HG03196 (cell line): ENCODE results near the gene TTC33.
"Not testable (repeated sequence)": the region's sequence is repeated elsewhere in the genome, so short reads cannot be mapped to it uniquely, and the experiment has no call there.

ENCODE experiments used
- ATAC-seq: cut with Tn5 transposase; IDR thresholded peaks from one replicate; pipeline ENCODE4 v1.9.1; 2021; ENCODE audit not compliant: unreplicated experiment

TTC33 gene, protein sequence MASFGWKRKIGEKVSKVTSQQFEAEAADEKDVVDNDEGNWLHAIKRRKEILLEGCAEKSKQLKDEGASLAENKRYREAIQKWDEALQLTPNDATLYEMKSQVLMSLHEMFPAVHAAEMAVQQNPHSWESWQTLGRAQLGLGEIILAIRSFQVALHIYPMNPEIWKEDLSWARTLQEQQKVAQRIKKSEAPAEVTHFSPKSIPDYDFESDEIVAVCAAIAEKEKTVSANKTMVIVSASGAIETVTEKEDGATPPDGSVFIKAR

DNA sequence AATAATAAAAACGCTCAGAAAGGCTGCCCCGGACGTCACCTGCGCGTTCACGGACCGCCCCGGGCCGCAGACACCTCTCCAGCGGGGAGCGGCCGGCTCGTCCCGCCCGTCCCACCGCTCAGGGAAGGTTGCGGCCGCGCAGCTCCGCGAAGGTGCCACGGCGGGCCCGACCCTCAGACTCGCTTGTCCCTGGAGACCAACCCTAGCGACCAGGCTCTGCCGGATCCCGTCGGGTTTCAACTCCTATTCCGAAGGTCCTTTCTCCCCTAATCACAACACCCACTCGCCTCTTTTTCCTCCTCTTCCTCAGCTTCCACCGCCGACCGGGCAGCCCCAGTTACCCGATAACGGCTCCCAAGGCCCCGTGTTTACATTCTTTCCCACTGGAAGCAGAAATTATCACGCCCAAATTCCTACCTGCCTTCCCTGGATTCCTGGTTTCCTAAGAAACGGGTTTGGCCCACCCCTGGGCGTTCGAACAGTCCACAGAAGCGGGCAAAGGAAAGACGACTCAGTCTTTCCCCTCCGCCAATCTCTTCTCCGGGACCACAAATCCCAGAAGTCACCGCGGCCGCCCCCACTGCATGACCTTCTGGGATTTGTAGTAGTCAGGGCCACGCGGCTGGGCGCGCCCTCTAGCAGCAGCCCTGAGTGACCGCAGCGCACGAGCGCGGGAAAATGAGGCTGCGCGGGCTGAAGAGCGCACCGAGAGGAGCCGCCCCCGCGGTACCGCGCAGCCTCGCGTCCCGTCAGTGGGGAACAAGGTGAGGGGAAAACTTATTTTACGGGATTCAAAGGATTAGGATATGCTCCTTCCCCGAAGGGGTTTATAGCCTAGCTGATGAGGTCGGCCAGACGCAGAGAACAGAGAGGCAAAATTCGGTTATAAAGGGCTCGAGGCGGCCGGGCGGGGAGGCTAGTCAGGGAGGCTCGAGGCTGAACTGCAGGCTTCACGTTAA is at the start of gene TTC33:
Gene TTC33, minus strand, starts transcription at position 555 of the 959 bp plus-strand sequence. CDS start 8,943 bp downstream, outside the sequence.
- peak; percentile 93 for ATAC-seq

DNA sequence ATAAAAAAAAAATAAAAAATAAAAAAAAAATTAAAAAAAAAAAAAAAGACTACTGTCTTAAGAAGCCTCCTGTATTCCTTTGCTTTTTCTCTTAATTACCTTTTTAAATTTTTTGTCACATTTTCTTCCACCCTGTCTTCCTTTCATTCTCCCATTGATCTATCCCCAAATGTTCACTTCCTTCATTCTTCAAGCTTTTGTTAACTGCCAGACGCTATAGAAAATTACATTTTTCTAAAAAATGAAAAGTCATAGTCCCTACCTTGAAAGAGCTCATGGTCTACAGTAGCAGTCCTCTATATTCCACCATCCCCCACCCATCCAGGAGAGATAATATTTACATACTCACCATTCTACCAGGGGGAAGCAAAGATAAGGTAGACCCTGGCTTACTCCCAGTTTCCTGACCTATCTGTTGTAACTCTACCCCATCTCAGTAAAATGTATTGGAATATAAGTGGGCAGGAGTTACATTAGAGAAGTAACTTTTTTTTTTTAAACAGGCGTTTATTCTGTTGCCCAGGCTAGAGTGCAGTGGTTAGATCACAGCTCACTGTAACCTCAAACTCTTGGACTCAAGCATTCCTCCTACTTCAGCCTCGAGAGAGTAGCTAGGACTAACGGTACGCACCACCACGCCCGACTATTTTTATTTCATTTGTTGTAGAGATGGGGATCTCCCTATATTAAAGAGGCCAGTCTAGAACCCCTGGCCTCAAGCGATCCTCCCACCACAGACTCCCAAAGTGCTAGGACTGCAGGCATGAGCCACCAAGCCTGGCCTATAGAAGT is 46.2 kb upstream of the TTC33 start:
- ATAC-seq, result no peak

DNA sequence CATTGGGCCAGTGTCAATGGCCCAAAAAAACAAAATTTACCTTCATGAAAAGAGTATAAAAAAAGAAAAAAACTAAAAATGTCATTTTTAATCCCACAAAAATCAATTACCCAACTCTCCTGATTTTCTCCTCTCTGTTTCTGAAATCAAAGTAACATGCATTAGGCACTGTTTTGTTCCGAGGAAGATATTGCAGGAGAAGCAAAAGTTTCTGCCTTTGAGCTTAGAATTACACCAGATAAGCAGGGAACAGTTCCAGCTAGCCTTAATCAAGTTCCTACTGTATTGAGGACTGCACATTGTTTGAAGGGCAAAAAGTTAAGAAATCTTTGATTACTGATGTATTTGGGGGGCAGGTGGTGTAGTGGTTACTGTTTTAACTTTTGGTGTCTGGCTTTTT is 43.5 kb upstream of the TTC33 start:
- no peak for ATAC-seq

DNA sequence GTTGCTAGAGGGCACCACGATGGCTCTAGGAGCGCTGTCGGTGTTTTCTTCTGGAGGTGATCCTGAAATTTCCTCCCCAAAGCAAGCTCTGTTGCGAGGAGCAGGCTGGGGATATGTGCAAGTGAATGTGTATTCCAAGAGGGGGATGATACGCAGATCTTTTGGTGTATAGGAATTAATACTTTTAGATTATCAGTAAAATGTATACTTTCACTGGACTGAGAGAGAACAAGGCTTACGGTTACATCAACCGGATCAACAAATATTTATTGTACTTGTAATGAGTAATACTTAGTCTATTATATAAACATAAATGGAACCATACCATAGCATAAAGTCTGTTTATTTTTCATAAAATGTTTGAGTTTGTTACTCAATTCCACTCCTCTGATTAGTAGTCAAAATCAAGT is 43.0 kb upstream of the TTC33 start:
- ATAC-seq, result no peak

DNA sequence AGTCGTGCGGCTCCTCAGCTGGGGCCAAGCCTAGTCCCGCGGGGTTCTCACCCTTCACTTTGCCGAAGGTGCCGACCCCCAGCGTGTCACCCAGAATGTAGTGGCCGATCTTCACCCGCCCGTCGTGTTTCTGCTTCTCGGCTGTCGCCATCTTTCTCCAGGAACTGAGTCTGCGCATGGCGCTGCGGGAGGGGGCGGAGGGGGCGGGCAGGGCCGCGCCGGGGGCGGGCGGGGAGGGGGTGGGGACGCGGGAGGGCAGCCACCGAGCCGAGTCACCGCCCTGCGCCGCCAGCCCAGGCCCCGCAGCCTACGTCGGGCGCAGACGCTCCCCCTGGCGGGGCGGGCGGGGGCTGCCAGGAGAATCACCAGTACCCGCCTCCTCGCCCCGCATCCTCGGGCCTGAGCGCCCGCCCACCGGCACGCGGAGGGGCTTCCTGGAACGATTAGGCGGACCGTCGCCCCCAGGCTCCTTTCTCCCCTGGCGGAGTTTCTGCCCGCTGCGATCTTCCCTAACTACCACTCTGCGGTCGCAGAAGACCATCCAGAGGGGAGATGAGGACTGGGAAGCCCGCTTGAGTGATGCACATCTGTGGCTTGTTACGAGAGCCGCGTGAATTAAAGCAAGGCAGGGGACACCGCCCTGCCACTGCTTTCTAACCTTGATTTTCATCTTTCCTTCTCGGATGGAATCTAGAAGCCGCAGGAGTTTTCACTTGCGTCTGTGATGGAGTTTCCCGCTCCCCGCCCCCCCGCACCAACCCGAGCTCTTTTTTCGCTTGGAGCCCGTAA is 42.4 kb upstream of the TTC33 start, which contains the start of gene PRKAA1:
Gene PRKAA1, minus strand, starts transcription at position 363 of the 789 bp plus-strand sequence. Its CDS starts 185 bp downstream, at position 178.
- peak; percentile 97 for ATAC-seq

DNA sequence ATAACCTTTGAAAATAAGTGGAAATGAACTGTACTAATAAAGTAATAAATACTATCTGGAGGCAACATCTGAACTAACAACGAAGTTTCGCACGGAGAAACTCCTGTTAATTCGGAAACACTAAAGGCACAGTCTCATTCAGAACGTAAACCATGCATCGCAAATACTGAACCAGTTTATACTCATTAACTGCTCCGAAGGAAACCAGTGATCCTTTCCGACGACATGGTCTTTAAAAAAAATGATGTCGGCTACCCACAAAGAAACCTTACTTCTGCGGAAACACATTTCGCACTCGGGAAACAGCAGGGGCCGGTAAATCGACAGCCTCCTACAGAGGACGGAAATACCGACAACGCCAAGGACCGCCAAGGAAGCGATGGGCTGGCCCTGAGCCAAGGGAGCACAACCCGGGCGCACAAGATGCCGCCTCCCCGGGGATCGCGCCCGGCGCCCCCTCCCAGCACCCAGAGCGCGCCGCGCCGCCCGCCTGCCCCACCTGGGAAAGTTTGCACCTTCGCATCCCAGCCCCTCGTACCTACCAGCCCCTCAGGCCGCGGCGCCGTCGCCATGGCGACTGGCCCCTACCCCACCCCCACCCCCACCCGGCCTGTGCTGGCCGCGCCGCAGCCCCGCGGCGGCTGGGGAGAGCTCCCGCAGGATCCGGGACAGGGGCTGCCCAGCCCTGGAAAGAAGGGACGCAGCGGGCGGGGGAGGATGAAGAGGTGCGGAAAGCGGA is 41.7 kb upstream of the TTC33 start:
- peak; percentile 43 for ATAC-seq

DNA sequence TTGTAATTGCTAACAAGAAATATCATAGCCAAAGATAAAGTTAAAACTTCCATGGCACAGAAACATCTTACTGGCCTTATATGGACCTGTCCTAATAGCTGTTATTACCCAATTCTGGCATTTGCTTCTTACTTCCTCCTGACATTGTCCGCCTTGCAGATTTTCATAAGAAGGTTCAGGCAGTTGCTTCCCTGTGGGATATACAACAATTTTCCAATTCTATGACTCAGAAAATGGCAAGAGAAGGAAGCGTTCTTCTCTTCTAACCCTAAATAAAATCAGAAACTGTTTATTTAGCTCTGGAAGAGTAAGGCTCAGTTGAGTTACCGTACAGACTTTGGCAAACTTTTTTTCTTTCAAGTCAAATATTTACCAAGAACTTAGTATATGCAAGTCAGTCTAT is 40.7 kb upstream of the TTC33 start:
- ATAC-seq, result no peak

DNA sequence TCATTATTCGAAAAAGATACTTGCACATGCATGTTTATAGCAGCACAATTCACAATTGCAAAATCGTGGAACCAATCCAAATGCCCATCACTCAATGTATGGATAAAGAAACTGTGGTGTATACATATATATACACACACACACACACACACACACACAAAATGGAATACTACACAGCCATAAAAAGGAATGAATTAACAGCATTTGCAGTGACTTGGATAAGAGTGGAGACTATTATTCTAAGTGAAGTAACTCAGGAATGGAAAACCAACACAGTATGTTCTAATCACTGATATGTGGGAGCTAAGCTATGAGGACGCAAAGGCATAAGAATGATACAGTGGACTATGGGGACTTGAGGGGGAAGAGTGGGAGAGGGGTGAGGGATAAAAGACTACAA is 39.1 kb upstream of the TTC33 start:
- not testable (repeated sequence) for ATAC-seq

DNA sequence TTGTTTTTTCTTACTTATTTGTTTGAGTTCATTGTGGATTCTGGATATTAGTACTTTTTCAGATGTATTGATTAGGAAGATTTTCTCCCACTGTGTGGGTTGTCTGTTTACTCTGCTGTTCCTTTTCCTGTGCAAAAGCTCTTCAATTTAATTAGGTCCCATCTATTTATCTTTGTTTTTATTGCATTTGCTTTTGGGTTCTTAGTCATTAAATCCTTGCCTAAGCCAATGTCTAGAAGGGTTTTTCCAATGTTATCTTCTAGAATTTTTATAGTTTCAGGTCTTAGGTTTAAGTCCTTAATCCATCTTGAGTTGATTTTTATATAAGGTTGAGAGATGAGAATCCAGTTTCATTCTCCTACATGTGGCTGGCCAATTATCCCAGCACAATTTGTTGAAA is 38.6 kb upstream of the TTC33 start:
- not testable (repeated sequence) for ATAC-seq

DNA sequence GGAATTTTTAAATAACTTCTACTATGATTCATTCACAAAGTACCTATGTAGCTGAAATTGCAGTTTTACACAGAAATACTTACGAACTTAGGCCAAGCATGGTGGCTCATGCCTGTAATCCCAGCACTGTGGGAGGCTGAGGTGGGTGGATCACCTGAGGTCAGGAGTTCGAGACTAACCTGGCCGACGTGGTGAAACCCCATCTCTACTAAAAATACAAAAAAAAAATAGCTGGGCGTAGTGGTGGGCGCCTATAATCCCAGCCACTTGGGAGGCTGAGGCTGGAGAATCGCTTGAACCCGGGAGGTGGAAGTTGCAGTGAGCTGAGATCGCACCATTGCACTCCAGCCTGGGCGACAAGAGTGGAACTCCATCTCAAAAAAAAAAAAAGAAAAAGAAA is 36.9 kb upstream of the TTC33 start:
- not testable (repeated sequence) for ATAC-seq

DNA sequence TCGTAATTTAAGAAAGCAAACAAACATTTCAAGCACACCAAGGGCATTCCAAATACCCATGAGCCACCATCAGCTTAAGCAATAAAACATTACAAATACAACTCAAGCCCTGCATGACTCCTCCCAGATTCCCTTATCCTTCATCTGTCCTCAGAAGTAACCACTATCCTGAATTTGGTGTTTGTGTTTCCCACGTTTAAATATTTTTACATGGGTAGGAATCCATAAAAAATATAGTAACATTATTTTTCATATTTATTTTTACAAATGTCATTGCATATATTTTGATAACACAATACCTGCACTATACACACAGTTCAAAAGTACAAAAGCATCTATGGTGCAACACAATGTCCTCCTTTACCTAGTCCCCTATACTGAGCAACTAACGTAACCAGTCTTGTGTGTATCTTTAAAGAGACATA is 36.0 kb upstream of the TTC33 start:
- no peak for ATAC-seq

DNA sequence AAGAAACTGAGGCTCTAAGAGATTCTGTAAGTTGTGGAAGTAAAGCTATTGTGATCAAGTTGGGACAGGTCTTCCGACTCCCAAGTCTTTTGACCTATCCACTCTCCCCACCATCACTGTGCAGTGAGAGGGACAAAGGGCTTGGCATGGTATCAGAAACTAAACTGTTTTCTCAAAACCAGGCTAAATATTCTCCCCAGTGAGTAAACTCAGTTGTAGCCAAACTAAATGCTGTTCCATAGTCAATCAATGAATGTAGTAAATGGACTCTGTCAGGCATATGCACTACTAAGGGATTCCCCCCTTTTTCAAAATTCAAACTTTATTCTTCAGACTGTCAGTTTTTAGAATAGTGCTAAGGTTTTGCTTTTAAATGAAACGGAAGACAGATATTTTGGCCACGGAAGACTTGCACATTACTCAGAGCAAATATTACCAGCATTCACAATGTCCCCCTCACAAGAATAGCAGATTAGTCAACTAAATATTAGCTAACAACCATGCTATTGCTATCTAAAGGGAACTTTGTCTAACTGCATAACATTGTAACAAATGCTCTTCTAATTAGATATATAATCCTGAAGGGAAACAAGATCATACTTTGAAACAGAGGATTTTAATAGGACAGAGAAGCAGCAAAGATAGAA is 35.3 kb upstream of the TTC33 start:
- ATAC-seq, result no peak

DNA sequence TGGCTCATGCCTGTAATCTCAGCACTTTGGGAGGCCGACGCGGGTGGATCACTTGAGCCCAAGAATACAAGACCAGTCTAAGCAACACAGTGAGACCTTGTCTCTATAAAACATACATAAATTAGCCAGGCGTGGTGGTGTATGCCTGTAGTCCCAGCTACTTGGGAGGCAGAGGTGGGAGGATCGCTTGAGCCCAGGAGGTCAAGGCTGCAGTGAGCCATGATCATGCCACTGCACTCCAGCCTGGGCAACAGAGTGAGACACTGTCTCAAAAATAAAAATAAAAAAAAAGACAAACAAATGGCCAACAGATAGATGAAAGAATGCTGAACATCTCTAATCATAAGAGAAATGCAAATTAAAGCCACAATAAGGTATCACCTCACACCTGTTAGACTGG is 33.2 kb upstream of the TTC33 start:
- not testable (repeated sequence) for ATAC-seq

DNA sequence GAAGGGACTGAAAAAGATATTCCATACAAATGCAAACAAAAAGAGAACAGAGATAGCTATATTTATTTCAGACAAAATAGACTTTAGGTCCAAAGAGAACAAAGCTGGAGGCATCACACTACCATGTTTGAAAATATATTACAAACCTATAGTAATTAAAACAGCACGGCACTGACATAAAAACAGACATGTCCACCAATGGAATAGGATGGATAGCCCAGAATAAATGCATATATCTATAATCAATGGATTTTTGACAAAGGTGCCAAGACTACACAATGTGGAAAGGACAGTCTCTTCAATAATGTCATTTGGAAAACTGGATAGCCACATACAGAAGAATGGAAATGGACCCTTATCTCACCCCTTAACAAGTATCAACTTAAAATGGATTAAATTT is 32.2 kb upstream of the TTC33 start:
- no peak for ATAC-seq

DNA sequence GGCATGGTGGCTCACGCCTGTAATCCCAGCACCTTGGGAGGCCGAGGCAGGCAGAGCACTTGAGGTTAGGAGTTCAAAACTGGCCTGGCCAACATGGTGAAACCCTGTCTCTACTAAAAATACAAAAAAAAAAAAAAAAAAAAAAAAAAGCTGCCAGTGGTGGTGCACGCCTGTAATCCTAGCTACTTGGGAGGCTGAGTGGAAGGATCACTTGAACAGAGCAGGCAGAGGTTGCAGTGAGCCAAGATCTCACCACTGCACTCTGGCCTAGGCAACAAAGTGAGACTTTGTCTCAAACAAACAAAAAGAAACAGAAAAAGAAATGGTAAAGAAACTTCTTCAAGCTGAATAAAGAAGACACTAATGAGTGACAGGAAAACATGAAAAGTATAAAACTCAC is 30.9 kb upstream of the TTC33 start:
- ATAC-seq, result not testable (repeated sequence)

DNA sequence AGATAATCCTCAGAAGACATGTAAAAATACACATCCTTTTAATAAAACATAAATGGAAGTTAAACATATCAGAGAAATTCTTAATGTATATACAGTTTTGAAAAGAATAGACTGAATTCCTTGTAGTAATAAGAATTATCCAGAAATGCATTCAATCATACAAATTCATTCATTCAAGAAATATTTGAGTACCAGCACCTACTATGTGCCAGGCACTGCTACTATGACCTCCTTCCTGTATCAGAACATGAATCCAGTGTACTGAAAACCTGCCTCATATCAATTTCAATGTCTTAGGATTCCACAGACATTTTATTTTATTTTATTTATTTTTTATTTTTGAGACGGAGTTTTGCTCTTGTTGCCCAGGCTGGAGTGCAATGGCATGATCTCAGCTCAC is 29.2 kb upstream of the TTC33 start:
- ATAC-seq, result no peak

DNA sequence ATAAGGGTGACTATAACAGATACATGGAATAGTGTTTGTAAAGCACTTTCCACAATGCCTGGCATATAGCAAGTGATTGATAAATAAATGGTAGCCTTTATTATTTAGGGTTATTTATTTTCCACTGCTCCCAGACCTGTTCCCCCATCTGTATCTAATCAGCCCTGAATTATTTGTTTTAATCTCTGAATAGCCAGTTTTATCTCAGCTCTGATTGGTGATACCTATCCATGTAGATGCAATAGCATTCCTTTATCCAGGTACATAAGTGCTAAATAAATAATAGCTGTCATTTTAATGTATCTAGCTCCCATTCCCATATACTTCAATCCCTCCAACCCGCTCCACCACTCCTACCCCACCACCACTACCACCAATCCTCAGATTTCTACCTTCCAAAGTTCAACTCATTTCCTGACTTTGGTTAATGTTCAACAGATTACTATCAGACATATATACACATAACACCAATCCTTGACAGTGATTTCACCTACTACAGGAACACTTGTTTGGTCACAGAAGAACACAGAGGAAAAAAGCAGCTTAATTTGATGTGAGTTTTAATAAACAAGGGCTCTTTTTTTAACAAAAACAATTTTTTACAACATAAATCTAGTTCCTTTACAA is 28.4 kb upstream of the TTC33 start:
- ATAC-seq, result no peak

DNA sequence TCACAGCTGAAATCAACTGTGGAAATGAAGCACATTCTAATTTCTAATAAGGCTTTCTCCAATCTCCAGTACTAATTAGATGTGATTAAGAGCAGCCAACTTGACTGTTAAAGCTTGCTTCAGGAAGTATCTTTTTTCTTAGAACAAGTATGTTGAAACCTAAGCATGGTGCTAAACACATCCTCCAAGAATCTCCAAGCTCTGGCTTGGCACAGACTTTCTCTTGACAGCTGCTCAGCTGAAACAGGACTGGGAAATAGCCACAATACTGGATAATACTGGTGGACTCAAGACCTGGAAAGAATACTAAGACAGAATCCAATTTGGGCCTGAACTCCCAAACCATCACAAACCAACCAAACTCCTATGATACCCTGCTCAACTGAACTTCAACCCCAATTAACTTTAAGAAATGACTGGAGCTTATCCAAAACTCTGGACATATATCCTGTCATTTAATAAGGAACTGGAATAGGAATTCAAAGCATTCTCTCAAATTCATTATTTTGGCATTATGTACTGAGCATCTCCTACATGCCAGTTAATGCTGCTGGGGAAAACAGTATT is 26.2 kb upstream of the TTC33 start:
- no peak for ATAC-seq
